C4-2B (cell line): ENCODE results near the gene AGAP1.

Experiments used
- H3K27ac ChIP-seq: fragments of 450-650 bp; 2 replicates; pipeline ENCODE4 v1.5.1; 2017
- ZFX ChIP-seq: fragments of 450-650 bp; IDR thresholded peaks from 2 replicates; pipeline ENCODE4 v1.6.1; 2017
- TF ChIP-seq, protein P1 (sequence below): fragments of 450-650 bp; conservative IDR thresholded peaks from 2 replicates; pipeline ENCODE4 v1.5.1; 2017; ENCODE audit warnings: mild to moderate bottlenecking

AGAP1 gene

DNA sequence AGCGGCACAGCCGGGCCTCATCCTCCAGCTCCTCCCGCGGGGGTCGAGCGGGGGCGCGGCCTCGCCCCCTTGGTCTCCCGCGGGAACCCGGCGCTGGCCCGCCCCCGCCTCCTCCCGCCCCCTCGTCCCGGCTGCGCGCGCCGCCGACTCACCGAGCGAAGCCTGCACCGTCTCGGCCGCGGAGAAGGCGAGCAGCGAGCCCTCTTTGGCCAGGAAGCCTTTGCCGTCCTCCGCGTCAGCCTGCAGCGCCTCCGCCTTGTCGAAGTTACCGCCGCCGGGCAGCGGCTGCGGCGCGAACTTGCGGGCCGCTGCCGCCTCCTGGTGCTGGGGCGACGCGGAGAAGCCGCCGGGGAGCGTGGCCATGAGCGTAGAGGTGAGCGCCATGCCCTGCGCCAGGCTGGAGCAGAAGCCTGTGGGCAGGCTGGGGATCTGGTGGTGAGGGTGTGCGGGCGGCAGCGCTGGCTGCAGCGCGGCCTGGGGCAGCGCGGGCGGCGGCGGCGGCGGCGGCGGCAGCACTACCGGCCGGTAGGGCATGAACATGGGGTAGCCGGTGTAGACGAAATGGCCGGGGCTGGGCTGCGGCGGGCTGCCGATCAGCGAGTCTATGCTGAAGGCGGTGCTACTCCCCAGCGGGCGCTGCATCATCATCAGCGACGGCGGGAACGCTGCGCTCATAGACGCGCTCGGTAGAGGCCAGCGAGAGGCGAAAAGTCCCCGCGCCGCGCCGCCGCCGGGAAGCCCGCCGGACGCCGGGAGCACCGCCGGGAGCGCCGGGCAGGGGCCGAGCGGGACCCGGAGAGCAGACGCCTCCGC is 673.7 kb downstream of the AGAP1 start:
- H3K27ac ChIP-seq = peak overlapping the region; percentile 60
- TF ChIP-seq ZFX = peak; percentile 28; the same call in 1 of the 2 replicates
- TF ChIP-seq, protein P1, sequence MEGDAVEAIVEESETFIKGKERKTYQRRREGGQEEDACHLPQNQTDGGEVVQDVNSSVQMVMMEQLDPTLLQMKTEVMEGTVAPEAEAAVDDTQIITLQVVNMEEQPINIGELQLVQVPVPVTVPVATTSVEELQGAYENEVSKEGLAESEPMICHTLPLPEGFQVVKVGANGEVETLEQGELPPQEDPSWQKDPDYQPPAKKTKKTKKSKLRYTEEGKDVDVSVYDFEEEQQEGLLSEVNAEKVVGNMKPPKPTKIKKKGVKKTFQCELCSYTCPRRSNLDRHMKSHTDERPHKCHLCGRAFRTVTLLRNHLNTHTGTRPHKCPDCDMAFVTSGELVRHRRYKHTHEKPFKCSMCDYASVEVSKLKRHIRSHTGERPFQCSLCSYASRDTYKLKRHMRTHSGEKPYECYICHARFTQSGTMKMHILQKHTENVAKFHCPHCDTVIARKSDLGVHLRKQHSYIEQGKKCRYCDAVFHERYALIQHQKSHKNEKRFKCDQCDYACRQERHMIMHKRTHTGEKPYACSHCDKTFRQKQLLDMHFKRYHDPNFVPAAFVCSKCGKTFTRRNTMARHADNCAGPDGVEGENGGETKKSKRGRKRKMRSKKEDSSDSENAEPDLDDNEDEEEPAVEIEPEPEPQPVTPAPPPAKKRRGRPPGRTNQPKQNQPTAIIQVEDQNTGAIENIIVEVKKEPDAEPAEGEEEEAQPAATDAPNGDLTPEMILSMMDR = peak; percentile 26

DNA sequence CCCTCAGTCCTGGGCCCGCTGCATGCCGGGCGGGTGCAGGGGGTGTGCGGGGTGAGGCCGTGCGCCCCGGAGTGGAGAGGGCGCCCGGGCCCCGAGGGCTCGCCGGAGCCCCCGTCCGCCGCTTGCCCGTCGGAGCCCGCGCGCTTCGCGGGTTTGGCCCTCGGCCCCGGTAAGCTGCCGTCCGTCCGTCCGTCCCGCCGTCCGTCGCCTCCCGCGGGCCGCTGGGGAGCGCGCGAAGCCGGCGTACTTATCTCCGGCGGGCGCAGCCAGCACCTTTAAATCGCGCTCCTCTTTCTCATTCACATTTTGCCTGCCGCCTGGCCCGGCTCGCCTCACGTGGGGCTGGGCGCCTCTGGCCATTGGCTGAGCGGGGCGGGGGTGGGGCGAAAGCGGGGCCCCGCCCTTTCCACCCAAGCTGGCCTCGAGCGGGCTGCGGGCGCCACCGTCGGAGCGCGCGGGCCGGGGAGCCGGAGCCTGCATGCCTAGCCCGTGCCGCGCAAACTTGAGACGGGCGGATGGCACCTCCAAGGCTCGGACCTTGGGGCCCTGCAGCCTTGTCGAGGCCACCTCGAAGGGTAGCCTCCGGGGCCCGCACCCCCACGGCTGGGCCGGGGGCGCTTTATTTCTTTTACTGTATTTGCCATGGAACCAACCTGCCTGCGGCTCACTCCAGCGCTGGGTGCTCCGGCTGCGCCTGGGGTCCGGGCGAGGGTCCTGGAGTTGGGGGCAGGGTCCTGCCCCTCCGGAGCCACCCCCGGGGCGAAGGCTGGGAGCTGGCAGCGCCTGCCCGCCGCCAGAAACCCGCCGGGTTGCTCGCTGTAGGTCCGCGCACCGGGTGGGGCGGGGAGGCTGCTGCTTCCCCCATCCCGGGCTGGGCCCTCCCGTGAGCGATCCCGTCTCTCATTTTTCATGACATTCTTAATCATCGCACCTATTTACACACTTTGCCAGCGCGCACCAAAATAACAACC is 674.6 kb downstream of the AGAP1 start, which contains the start of gene GBX2:
TSS of gene GBX2 (minus strand) at position 277 of the 971 bp plus-strand sequence. CDS start 415 bp downstream, outside the sequence.
- no peak for TF ChIP-seq ZFX
- TF ChIP-seq, protein P1 = no peak
- peak within 1 kb of the TSS; percentile 60 for H3K27ac ChIP-seq

DNA sequence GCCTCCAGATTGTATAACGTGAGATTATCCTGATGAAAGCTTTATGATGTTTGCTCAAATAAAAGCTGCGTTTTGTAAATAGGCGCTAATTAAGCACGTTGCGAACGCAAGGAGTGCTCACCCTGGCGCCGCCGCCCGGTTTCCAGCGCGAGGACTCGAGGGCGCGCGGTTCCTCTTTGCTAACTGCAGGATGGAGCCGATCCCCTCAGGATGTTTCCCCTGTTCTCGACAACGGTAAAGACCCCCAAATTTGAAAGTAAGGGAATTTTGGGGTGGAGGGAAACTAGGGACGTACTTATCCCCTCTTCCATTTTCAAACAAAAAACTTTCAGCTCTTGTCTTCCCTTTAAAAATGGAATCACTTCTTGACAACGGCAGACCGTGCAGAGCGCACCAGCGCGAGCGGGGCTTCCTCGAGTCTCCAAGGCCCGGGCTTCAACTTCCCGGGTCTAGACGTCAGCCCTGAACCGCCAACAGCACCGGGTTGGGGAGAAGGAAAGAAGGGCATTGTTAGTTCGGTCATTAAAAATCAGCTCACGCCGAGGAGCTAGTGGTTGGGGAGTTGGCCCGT is 675.4 kb downstream of the AGAP1 start:
- no peak overlapping the region for H3K27ac ChIP-seq
- TF ChIP-seq, protein P1 = no peak
- TF ChIP-seq ZFX = no peak

DNA sequence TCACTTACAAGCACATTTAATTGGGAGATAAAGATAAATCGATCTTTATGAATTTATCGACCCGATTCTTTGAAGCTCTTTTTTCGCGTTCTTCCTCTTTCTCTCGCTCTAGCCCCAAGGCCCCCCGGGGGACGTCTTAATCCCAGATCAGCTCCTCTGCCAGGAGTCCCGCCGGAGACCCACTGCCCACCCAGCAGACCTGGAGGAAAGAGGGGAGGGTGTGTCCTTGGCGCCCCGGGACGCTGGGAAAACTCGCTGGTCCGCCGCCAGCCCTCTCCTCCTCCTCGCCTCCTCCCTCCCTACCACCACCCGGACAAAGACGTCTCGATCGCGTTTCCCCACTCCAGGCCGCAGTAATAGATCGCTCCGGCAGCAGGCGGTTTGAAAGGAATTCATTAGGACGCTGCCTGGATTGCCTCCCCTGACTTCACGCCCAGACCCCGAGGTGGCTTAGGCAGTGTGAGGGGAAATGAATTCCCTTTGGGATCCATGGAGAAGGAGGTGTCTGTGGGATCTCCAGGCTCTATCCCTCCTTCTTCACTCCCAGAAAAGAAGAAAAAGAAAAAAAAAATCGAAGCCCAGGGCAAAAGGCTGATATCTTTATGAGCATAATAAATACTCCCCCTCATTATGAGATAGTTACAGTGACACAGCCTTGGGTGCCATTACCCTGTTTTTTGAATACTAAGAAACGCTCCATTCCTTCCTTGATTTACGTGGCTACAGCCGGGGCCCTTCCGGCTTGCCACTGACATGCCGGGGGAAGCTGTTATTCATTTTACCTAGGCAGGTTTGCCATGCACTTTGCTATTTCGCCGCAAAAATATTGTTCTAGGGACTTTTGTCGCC is 676.1 kb downstream of the AGAP1 start:
- no peak for TF ChIP-seq ZFX
- TF ChIP-seq, protein P1 = no peak
- H3K27ac ChIP-seq = no peak overlapping the region

DNA sequence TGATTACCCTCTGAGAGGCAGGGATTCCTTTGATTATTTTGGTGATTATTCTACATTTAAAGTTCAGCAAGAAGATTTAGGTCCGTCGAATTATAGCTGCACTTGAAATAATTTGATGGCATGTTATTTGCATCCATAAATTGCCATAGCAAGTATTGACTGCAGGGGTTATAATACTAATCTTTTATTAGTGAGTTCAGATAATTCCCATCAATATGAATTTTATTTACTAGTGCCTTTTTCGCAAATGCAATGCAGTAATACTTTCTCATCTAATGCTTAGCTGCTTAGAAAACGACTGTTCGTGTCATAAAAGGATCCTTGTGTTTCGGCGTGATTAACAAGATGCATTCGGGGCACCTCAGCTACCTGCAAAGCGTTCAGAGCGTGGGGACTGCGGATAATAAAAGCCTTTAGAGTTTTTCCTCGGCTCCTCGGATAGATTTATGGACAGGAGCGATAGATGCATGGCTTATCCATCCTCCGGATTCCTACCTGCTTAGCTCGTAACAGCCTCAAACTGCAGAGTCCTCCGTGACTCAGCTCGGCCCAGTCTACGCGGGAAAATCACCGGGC is 676.8 kb downstream of the AGAP1 start:
- H3K27ac ChIP-seq = no peak overlapping the region
- TF ChIP-seq, protein P1 = no peak
- TF ChIP-seq ZFX = no peak

DNA sequence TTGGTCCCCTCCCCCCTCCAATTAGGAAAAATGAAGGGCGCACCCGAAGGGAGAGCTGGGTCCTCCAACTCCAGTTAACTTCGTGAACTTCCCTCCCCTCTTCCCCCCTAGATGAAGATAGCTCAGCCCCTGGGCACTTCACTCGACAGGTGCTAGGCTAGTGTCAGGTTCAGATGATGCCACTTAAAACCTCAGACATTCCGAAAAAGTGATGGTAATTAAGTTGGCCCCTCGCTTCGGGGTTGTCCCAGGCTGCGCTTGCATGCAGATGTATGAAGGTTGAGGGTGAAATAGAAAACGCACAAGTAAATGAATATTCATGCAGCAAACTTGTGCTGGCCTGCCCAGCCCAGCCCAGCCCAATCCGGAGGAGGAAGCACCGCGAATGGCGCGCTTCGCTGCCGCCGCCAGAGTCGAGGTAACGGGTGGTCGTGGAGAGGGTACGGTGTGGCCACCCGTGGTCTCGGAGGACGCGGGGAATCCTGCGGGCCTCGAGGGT is 677.4 kb downstream of the AGAP1 start:
- no peak overlapping the region for H3K27ac ChIP-seq
- no peak for TF ChIP-seq ZFX
- TF ChIP-seq, protein P1 = no peak
